GM21447 (cell line): Measurements from ENCODE around the gene KLHL35.

ENCODE experiments used
- ATAC-seq: cut with Tn5 transposase; IDR thresholded peaks from one replicate; pipeline ENCODE4 v1.9.1; 2021; ENCODE audit not compliant: unreplicated experiment

Gene KLHL35, protein sequence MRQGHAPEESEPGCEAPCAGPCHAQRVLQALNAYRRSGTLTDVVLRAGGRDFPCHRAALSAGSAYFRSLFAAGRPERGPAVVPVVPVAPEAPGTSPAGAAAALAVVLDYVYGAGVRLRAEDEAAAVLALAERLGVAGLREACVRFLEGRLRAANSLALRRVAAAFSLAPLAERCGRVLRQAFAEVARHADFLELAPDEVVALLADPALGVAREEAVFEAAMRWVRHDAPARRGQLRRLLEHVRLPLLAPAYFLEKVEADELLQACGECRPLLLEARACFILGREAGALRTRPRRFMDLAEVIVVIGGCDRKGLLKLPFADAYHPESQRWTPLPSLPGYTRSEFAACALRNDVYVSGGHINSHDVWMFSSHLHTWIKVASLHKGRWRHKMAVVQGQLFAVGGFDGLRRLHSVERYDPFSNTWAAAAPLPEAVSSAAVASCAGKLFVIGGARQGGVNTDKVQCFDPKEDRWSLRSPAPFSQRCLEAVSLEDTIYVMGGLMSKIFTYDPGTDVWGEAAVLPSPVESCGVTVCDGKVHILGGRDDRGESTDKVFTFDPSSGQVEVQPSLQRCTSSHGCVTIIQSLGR

DNA sequence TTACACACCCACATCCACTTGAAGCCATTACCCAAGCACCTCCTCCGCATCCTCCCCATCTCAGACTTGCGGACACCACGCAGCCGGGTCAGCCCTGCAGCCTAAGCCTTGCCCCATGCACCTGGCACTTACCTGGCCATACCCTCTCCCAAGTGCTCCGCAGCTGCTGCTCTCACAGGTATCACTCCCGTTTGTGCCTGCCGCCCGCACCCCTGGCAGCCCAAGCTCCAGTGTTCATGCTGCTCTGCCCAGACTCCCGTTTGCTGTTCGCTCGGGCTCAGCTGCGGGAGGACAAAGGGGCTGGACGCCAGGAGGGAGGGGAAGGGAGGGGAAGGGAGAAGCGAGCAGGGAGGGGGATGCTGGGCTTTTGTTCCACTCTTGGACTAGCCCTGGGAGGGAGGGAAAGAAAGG is at the start of gene KLHL35:
Gene KLHL35 (minus strand): TSS at position 293 of the 411 bp plus-strand sequence. CDS start 2,574 bp downstream, outside the sequence.
- no peak for ATAC-seq

DNA sequence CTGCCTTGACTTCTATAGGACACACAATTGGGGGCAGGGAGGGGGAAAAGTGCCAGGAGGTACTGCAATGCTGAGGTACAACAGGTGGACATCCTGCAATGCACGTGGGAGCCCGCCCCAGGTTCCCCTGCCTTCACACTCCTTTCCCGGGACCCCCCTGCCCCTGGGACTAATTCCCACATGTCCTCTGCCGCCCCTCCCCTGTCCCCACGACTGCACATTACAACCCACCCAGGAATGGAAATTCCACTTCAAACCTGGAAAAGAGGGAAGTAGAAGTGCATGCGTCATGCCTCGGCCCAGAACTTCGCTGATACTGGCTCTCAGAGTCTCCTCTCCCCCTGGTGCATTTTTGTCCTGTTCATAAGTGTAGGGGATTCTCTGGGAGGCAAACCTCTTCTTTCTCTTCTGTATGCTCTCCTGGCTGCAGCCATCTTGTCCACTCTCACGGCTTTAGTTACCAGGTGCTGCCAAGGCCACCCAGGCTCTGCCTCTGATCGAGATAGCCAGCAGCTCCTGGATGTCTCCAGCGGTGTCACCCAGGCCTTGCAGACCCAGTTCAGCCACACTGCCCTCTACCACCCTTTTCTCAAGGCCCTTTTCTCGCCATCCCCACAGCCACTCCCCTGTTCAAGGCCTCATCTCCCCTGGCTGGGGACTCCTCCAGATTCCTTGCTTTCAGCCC is 49.1 kb upstream of the KLHL35 start:
- no peak for ATAC-seq

DNA sequence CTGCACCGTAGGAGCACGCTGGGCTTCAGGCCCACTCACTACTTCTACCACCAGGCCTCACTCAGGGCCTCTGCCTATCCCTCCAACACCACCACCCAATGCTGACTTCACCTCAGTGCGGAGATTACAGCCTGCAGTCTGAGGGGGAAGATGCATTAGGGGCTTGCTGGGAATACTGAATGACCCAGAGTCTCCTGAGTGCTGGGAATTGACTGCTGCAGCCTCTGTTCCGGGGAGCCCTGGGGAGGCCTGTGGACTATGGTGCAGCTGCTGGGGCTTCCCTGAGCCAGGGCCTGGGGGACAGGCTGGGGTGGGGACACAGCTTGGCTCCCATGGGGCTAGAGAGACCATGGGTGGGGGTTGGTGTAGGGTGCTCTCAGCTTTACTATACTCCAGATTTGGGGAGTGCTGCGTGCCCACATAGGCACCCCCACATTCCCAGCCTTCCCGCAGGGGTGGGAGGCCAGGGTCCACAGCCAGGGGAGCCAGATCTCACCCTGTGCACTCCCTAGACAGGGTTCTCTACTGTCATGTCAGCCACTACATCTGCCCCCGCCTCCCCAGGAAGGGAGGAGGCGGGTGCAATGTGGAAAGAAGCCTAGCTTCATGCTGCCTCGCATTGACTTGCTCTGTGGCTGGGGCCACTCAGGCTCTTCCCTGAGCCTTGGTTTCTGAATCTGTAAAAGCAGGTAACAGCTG is 48.4 kb upstream of the KLHL35 start:
- ATAC-seq, result no peak

DNA sequence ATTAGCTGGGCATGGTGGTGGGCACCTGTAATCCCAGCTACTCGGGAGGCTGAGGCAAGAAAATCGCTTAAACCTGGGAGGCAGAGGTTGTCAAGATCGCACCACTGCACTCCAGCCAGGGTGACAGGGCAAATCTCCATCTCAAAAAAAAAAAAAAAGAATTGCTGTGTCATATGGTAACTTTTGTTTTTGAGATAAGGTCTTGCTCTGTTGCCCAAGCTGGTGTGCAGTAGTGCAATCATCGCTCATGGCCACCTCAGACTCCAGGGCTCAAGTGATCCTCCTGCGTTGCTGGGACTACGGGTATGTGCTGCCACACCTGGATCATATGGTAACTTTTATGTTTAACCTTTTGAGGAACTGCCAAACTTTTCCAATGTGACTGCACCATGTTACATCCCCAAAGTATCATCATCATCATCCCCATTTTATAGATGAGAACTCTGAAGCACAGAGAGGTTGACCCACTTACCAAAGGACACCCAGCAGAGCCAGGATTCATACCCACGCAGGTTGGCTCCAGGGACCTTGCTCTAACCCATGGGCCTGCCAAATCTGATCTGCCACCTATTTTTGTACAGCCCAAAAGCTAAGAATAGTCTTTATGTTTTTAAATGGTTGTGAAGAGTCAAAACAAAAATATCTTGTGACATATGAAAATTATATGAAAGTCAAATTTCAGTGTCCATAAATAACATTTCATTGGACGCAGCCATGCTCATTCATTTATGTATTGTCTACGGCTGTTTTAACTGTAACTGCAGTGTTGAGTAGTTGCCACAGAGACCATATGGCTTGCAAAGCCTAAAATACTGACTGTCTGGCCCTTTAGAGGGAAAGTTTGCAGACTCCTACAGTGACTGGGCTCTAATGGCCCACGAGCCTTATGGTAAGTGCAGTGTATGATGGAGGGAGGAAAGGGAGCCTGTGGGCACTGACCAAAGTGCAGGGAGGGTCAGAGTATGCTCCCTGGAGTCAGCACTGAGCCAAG is 47.5 kb upstream of the KLHL35 start:
- no peak for ATAC-seq

DNA sequence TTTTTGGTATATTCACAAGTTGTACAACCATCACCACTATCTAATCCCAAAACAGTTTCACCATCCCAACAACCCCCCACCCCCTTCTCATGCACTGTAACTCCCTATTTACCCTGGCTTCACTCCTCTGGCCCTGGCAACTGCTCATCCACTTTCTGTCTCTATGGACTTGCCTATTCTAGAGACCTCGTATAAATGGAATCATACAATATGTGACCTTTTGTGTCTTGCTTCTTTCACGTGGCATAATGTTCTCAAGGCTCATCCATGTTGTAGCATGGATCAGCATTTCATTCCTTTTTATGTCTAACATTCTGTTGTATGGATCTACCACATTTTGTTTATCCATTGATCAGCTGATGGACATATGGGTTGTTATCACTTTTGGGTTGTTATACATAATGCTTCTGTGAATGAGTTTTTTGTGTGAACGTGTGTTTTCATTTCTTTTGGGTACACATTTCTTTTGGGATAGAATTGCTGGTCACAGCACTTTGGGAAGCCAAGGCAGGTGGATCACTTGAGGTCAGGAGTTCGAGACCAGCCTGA is 46.7 kb upstream of the KLHL35 start:
- ATAC-seq, result no peak

DNA sequence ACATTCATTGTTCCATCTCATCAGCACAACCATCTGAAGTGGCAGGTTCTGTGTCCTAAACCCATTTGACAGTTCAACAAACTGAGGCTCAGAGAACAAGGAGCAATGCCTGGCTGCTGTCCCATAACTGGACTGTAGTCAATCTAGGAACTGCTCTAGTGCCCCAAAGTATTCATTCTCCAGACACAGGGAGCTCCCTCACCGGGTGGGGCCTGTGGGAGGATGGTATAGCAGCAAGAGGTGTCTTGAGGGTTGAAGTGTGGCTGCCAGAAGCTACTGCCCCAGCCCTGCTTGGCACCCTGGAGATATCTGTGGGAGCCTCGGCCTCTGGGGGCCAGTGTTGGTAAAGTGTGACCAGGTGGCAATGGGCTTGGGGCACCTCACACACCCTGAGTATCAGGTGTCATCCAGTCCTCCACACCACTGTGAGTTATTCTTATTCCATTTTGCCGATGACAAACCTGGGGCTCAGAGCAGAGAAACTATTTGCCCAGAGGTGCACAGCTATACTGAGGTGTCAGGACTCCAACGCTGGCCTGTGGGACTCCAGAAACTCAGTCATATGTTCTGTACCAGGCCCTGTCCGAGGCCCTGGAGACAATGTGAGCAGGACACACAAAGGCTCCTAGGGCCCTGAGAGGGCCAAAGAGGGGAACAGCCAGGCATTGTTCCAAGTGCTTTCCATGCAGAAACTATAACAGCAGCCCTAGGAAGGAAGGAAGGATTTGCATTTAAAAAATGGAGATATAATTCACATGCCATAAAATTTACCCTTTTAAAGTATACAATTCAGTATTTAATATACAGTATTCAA is 46.0 kb upstream of the KLHL35 start:
- ATAC-seq, result no peak

DNA sequence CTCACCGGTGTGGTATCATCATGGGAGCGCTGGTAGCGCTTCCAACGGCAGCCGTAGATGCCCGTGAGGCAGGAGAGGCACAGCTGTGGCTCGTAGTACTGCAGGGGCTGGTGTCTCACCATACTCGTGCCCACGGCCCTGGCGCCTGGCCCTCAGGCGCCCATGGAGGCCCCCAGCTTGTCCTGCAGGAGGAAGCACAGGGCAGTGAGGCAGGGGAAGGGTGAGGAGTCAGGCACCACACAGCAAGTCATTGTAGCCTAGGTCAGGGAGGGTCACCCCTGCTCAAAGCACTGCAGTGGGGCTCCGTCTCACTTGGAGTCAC is 44.6 kb upstream of the KLHL35 start:
- no peak for ATAC-seq

DNA sequence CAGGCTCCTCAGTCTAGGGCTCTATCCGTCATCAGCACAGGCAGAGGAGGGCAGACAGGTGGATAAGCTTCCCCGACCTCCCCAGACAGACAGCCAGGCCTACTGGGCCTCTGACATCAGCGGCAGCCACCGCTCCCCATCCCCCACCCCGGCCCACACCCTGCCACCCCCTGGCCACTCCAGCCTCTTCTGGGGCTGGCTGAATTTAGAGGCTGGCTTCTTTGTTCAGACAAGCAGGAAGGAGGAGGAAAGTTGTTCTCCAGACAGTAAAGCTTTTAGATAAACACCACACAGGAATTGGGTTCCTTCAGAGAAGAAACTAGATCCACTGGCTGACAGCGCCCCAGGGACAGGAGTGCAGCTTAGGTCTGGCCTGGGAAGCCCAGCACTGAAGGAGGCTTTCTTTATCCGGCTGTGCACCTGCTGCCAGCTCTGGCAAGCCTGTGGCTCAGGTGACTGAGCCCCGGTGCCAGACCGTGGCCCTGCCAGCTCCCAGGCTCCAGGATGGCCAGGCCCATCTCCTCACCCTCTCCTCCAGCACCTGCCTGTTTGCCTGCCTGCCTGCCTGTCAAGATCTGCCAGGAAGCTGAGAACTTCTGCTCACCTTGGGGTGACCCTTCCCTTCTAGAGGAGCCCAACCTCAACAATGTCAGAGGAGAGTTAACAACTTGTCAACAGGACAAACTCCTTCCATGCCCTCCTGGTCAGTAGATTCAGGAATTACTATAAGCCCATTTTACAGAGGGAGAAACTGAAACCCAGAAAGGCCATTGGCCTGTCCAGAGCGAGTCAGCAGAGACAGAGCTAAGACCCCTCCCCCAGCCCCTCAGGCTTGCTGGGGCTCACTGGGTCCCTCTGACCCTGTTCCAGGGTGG is 44.0 kb upstream of the KLHL35 start:
- no peak for ATAC-seq

DNA sequence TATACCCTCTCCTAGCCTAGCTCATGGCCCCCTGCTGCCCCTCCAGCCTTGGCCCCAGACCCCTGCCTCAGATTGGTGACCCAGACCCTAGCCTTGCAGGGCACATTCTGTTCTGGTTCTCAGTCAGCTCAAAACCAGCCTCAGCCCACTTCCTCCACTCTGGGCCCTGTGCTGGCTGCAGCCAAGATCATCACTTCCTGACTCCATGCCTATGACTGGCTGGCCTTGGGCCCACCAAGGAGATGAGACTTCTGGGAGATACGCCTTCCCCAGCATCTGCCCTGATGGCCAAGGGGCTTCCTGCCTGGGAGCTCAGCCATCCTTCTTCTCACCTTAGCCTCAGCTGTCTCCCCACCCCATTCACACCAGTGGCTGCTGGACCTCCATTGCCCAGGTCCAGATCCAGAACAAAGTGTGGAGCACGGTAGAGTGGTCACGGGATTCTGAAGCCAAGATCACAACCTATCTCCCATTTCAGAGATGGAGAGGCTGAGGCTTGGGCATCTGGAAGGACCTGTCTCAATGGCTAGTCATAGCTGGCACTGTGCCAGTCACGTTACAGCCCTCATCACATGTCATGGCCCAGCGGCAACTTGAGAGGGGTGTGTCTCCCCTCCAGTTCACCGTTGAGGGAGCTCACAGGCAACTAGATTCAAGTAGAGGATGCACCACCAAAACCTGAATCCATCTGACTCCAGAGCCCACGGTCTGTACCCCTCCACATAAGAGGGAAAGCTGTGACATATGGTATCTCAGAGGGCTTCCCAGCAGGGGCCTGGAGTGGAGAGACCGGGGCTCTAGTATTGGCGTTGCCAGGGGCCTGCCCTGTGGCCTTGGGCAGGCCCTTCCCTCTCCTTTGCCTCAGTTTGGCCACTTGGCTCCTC is 43.0 kb upstream of the KLHL35 start:
- ATAC-seq, result no peak

DNA sequence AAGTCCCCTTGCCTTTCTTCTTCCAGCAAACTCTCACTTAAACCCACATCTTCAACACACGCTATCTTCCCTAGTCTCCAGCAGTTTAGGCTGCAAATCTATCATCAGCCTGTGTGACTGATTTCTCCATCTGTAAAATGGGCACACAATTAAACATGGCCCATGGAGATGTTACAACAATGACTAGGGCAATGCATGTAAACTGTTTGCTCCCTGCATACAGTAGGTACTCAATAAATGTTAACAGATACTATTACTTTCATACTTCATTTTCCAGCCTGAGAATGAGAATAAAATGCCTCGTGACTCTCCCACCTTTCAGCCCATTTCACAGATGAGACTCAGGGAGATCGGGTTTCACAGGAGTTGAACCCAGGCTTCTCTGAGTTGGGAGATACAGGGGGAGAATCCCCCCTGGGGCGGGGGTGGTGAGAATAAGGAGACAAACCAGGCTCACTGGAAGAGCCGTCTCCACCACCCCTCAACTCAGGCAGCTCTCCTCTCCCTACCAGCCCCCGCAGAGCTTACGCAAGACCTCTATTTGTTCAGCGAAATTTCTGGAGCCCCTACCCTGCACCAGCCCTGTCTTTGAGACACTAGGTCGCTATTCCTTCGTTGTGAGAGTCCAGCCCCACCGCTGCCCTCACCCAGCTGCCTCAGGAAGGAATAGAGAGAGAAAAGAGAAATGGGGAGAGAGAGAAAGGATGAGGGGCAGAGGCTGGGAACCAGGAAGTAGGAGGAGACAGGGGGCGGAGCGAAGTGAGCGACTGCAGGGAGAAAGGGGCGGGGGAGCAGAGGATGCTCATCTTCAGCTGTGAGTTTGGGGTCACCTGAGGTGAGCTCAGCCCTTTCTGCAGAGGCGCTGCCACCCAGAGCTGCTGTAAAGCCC is 42.1 kb upstream of the KLHL35 start:
- ATAC-seq, result no peak

DNA sequence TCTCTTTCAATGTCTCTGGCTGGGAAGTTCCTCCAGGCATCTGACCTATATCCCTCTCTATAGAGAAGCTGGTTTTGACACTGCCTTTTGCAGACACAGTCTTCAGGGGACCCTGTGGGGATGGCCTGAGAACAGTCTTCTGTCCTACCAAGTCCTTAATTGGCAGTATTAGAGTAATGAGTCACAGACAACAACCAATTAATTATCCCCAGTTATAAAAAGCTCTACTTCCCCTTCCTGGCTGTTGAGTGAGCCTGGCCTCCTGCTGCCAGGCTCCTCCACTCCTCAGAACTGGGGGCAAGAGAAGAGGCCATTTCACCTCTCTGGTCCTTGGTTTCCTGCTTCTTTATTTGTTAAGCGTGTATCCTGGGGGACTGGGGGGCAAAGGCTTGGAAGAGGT is 41.2 kb upstream of the KLHL35 start:
- ATAC-seq, result no peak

DNA sequence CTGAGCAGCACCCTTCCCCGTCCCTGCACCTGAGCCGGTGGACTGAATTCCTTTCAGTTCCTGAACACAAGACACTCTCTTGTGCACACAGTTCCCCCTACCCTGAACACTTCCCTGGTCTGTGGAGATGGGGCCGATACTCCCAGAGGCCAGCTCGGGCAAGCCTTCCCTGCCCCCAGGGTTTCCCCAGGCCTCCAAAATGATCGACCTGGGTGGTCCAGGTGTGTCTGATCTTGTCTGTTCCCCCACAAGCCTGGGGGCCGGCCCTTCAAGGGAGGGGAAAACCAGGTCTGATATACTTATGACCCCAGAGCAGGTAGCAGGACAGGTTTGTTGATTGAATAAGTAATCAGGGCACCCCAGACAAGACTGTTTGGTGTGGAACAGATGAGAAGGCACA is 40.7 kb upstream of the KLHL35 start:
- no peak for ATAC-seq

DNA sequence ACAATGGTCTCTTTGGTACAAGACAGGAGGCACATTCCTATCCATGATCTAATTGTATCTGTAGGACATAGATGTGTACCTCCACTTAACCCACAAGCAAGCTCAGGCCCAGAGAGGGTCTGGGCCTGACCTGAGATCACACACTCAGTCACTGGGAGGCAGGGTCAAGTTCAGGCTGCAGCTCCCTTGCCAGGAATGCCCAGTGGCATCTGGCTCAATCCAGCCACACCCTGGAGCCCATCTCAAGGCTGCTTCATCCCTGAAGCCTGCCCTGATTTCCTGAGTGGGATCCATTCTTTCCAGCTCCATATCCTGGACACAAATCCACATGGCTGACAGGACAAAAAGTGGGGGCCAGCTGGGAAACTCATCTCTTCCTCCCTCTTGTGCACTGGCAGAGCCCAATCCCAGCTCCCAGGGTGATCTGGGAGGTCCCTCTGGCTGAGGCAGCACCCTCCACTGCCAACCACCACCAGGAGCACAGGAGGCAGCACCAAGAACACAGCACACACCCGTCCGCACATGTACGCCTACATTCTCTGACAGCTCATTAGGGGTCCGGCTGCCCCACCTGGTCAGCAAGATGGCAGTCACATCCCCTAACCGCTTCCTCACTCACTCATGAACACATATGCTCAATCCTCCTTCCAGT is 39.2 kb upstream of the KLHL35 start:
- no peak for ATAC-seq

DNA sequence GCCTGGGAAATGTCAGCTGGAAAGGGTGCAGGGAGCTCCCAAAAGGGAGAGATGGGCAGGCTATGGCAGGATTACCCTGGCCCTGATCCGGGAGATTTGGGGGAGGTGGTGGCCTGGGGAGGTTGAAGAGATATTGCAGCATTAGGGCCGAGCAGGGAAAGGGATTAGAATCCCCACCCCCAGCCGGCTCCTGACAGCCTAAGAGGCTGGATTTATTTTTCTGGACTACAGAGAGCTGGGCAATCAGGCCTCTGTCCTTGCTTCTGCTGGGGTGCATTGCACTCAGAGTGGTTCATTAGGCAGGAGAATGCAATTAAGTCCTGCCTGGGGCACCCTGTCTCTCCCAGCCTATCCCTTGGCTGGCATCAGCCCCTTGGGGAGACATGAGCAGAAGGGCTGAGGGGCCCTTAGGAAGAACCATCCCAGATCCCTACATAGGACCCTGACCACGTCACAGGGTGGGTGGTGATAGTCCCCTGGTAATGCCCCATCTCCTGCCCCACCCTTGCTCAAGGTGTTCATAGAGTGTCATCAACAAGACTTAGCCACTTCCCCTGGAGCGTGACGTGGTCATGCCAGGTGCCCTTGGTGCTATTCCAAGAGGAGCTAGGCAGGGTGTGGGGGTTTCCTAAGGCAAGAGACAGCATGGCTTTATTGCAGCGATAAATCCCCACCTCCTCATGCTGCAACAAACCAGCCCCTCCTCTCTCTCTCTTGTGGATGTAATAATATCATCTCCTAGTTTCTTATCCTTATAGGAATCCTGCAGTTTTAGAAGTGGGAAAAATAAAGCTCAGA is 38.4 kb upstream of the KLHL35 start:
- no peak for ATAC-seq

DNA sequence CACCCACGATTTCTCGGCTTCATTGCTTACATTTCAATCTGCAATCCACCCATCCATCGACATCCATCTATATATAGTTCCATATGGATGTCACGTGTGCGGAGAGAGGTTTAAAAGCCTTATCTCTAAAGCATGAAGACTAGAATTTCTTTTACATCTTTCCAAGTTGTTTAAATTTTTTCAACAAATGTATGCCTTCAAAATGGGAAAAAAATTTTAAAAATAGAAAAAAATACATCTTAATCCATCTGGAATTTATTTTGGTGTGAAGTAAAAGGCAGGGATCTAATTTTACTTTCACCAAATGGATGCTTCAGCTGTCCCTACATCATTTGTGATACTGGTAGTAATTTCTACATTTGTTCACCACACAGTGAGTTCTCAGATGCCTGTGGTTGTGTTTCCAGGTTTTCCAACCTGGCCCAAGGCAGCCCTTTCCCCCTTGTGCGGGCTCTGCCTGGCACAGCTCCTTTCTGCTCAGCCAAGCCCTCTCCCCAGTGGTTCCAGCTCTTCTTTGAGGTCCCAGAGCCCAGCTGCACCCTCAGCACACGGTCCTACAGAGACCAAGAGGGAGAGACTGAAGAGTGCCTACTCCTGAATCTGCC is 37.6 kb upstream of the KLHL35 start:
- ATAC-seq, result no peak
